ENCODE measurements around the gene MRGPRD.

MRGPRD gene

GRCh38 chr11:68936676-68937620 is 43.8 kb downstream of the MRGPRD start:
- Histone ChIP-seq H4K20me1 (ENCODE audit: insufficient read depth, low read length) (no peaks in the 10 kb centered on the region), H3K9ac (ENCODE audit: low read length) (no peak overlapping the region), H3K36me3 (replicated peaks; ENCODE audit: low read depth, low read length) (peaks cover 41% of the 10 kb centered on the region)

DNA sequence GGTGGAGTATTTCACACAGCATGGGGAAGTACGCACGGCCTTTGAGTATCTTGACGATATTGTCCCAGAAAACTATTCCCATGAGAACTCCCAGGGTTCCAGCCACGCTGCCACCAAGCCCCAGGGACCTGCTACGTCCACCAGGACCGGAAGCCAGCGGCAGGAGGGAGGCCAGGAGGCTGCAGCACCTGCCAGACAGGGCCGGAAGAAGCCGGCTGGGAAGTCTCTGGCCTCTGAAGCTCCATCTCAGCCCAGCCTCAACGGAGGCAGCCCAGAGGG is 44.5 kb downstream of the MRGPRD start:
- H3K27ac ChIP-seq (ENCODE audit: low read length) = no peak overlapping the region
- TF ChIP-seq CTCF (IDR thresholded peaks at IDR 0.05; ENCODE audit: low read depth, low read length) (no peak), EZH2phosphoT487 (IDR thresholded peaks at IDR 0.05; ENCODE audit: low read depth) (no peak)
- H3K79me2 ChIP-seq (ENCODE audit: low read length) = no peaks in the 10 kb centered on the region
- H2AFZ ChIP-seq (ENCODE audit: low read depth, low read length) = no peak overlapping the region
- no peaks in the 10 kb centered on the region for H4K20me1 ChIP-seq (ENCODE audit: insufficient read depth, low read length)
- H3K27me3 ChIP-seq (ENCODE audit: low read depth, low read length) = no peaks in the 10 kb centered on the region
- H3K36me3 ChIP-seq (replicated peaks; ENCODE audit: low read depth, low read length) = peaks cover 41% of the 10 kb centered on the region
- H3K4me2 ChIP-seq (ENCODE audit: low read length) = no peak overlapping the region
- no peak overlapping the region for H3K4me3 ChIP-seq (ENCODE audit: low read length)
- no peak overlapping the region for H3K9ac ChIP-seq (ENCODE audit: low read length)
- H3K4me1 ChIP-seq (ENCODE audit: low read length) = no peaks in the 10 kb centered on the region
- no peaks in the 10 kb centered on the region for H3K9me3 ChIP-seq (ENCODE audit: insufficient read depth, low read length)

More at GRCh38 chr11:68936676-68937620, 43.8 kb downstream of the MRGPRD start:
- H3K4me1 ChIP-seq (ENCODE audit: low read length) = no peaks in the 10 kb centered on the region
- no peak overlapping the region for H2AFZ ChIP-seq (ENCODE audit: low read depth, low read length)
- no peak overlapping the region for H3K27ac ChIP-seq (ENCODE audit: low read length)
- no peak overlapping the region for H3K4me3 ChIP-seq (ENCODE audit: low read length)
- TF ChIP-seq EZH2phosphoT487 (IDR thresholded peaks at IDR 0.05; ENCODE audit: low read depth) (no peak), CTCF (IDR thresholded peaks at IDR 0.05; ENCODE audit: low read depth, low read length) (no peak)
- H3K4me2 ChIP-seq (ENCODE audit: low read length) = no peak overlapping the region
- no peaks in the 10 kb centered on the region for H3K27me3 ChIP-seq (ENCODE audit: low read depth, low read length)
- H3K9me3 ChIP-seq (ENCODE audit: insufficient read depth, low read length) = no peaks in the 10 kb centered on the region
- no peaks in the 10 kb centered on the region for H3K79me2 ChIP-seq (ENCODE audit: low read length)

GRCh38 chr11:68935516-68936357 is 45.0 kb downstream of the MRGPRD start:
- Histone ChIP-seq H2AFZ (ENCODE audit: low read depth, low read length) (no peak overlapping the region), H3K9ac (ENCODE audit: low read length) (no peak overlapping the region), H3K36me3 (replicated peaks; ENCODE audit: low read depth, low read length) (peaks cover 41% of the 10 kb centered on the region), H3K79me2 (ENCODE audit: low read length) (no peaks in the 10 kb centered on the region), H4K20me1 (ENCODE audit: insufficient read depth, low read length) (no peaks in the 10 kb centered on the region), H3K9me3 (ENCODE audit: insufficient read depth, low read length) (no peaks in the 10 kb centered on the region), H3K4me1 (ENCODE audit: low read length) (no peaks in the 10 kb centered on the region), H3K4me2 (ENCODE audit: low read length) (no peak overlapping the region), H3K27me3 (ENCODE audit: low read depth, low read length) (no peaks in the 10 kb centered on the region), H3K27ac (ENCODE audit: low read length) (no peak overlapping the region), H3K4me3 (ENCODE audit: low read length) (no peak overlapping the region)
- no peak for TF ChIP-seq CTCF (IDR thresholded peaks at IDR 0.05; ENCODE audit: low read depth, low read length)
- TF ChIP-seq EZH2phosphoT487 (IDR thresholded peaks at IDR 0.05; ENCODE audit: low read depth) = no peak

- Histone ChIP-seq H3K79me2 (ENCODE audit: low read length) (no peaks in the 10 kb centered on the region), H4K20me1 (ENCODE audit: insufficient read depth, low read length) (no peaks in the 10 kb centered on the region), H3K4me1 (ENCODE audit: low read length) (no peaks in the 10 kb centered on the region), H3K4me2 (ENCODE audit: low read length) (no peak overlapping the region), H3K9ac (ENCODE audit: low read length) (no peak overlapping the region), H2AFZ (ENCODE audit: low read depth, low read length) (no peak overlapping the region), H3K27me3 (ENCODE audit: low read depth, low read length) (no peaks in the 10 kb centered on the region), H3K4me3 (ENCODE audit: low read length) (no peak overlapping the region), H3K9me3 (ENCODE audit: insufficient read depth, low read length) (no peaks in the 10 kb centered on the region), H3K27ac (ENCODE audit: low read length) (no peak overlapping the region), H3K36me3 (replicated peaks; ENCODE audit: low read depth, low read length) (peaks cover 45% of the 10 kb centered on the region)
- TF ChIP-seq EZH2phosphoT487 (IDR thresholded peaks at IDR 0.05; ENCODE audit: low read depth) (no peak), CTCF (IDR thresholded peaks at IDR 0.05; ENCODE audit: low read depth, low read length) (no peak)
Measured at GRCh38 chr11:68935066-68935465, 45.7 kb downstream of the MRGPRD start.
